Measurements from ENCODE around the gene ROBO1. TPM values are rescaled to one million over a fixed set of nuclear protein-coding genes. Genes with fewer than 3 reads are reported as not detected.

Gene ROBO1
- total RNA-seq, 1 donor from 2014 or later, result 66.5 TPM

GRCh38 chr3:78785004-78785403 lies 982.8 kb downstream of the ROBO1 start:
- no peak for TF ChIP-seq CTCF (IDR thresholded peaks at IDR 0.05)
- TF ChIP-seq POLR2A (IDR thresholded peaks at IDR 0.05), result no peak
- TF ChIP-seq POLR2AphosphoS5 (IDR thresholded peaks at IDR 0.05; ENCODE audit: insufficient read depth in 1 of 2, low read depth in 1 of 2), result no peak
- no peaks in the 10 kb centered on the region for H3K36me3 ChIP-seq
- no peak for DNase-seq (ENCODE audit: extremely low spot score in 2 of 2)
- no peaks in the 10 kb centered on the region for H3K27me3 ChIP-seq
- H3K27ac ChIP-seq, result no peak overlapping the region
- H3K4me1 ChIP-seq, result no peaks in the 10 kb centered on the region
- intact Hi-C loops (cut with DNase I), result no loop called here
- H3K4me3 ChIP-seq, result no peak overlapping the region
- H3K9me3 ChIP-seq, result no peaks in the 10 kb centered on the region

- H3K4me3 ChIP-seq, result no peak overlapping the region
- H3K36me3 ChIP-seq, result no peaks in the 10 kb centered on the region
- H3K9me3 ChIP-seq, result no peaks in the 10 kb centered on the region
- no peak for TF ChIP-seq POLR2AphosphoS5 (IDR thresholded peaks at IDR 0.05; ENCODE audit: insufficient read depth in 1 of 2, low read depth in 1 of 2)
- no peak for TF ChIP-seq POLR2A (IDR thresholded peaks at IDR 0.05)
- TF ChIP-seq CTCF (IDR thresholded peaks at IDR 0.05), result no peak
- no peak for DNase-seq (ENCODE audit: extremely low spot score in 2 of 2)
- no peaks in the 10 kb centered on the region for H3K27me3 ChIP-seq
- no peak overlapping the region for H3K27ac ChIP-seq
- H3K4me1 ChIP-seq, result no peaks in the 10 kb centered on the region
- intact Hi-C loops (cut with DNase I), result no loop called here
Measured at GRCh38 chr3:78781351-78781750, 986.4 kb downstream of the ROBO1 start.

- no peak overlapping the region for H3K4me3 ChIP-seq
- no peaks in the 10 kb centered on the region for H3K36me3 ChIP-seq
- no peak overlapping the region for H3K27ac ChIP-seq
- intact Hi-C loops (cut with DNase I), result no loop called here
- peaks cover 17% of the 10 kb centered on the region for H3K4me1 ChIP-seq
- no peak for DNase-seq (ENCODE audit: extremely low spot score in 2 of 2)
- H3K27me3 ChIP-seq, result no peaks in the 10 kb centered on the region
- TF ChIP-seq POLR2AphosphoS5 (IDR thresholded peaks at IDR 0.05; ENCODE audit: insufficient read depth in 1 of 2, low read depth in 1 of 2) (no peak), POLR2A (IDR thresholded peaks at IDR 0.05) (no peak), CTCF (IDR thresholded peaks at IDR 0.05) (no peak)
- no peaks in the 10 kb centered on the region for H3K9me3 ChIP-seq
Measured at GRCh38 chr3:78765671-78766485, 1001.9 kb downstream of the ROBO1 start.

GRCh38 chr3:78764634-78765033 lies 1003.2 kb downstream of the ROBO1 start:
- peaks cover 19% of the 10 kb centered on the region for H3K4me1 ChIP-seq
- no peaks in the 10 kb centered on the region for H3K9me3 ChIP-seq
- no peak for TF ChIP-seq POLR2A (IDR thresholded peaks at IDR 0.05)
- no peak for TF ChIP-seq POLR2AphosphoS5 (IDR thresholded peaks at IDR 0.05; ENCODE audit: insufficient read depth in 1 of 2, low read depth in 1 of 2)
- no peak for TF ChIP-seq CTCF (IDR thresholded peaks at IDR 0.05)
- no peak overlapping the region for H3K4me3 ChIP-seq
- H3K27me3 ChIP-seq, result no peaks in the 10 kb centered on the region
- DNase-seq (ENCODE audit: extremely low spot score in 2 of 2), result no peak
- no peaks in the 10 kb centered on the region for H3K36me3 ChIP-seq
- H3K27ac ChIP-seq, result no peak overlapping the region
- intact Hi-C loops (cut with DNase I), result no loop called here

GRCh38 chr3:78762121-78762520 lies 1005.7 kb downstream of the ROBO1 start:
- intact Hi-C loops (cut with DNase I), result no loop called here

More at GRCh38 chr3:78762121-78762520, 1005.7 kb downstream of the ROBO1 start:
- Histone ChIP-seq H3K36me3 (no peaks in the 10 kb centered on the region), H3K27ac (no peak overlapping the region), H3K9me3 (no peaks in the 10 kb centered on the region), H3K4me1 (peaks cover 19% of the 10 kb centered on the region), H3K4me3 (no peak overlapping the region), H3K27me3 (no peaks in the 10 kb centered on the region)
- no peak for DNase-seq (ENCODE audit: extremely low spot score in 2 of 2)
- TF ChIP-seq POLR2AphosphoS5 (IDR thresholded peaks at IDR 0.05; ENCODE audit: insufficient read depth in 1 of 2, low read depth in 1 of 2), result no peak
- no peak for TF ChIP-seq POLR2A (IDR thresholded peaks at IDR 0.05)
- no peak for TF ChIP-seq CTCF (IDR thresholded peaks at IDR 0.05)

All from vagina (tissue), 2 donors.